BJ (cell line): ENCODE data around the gene AHI1. TPM values are rescaled to one million over a fixed set of nuclear protein-coding genes. Genes with fewer than 3 reads are reported as not detected.

Experiments used
- CTCF ChIA-PET: fragments of 350-600 bp; formaldehyde crosslinking; extraction: SDS; loops from one replicate; lab custom pipeline; 2021; ENCODE audit warnings: antibody characterized with exemption, inconsistent platforms; lab: Yijun Ruan, JAX
- POLR2A ChIA-PET: fragments of 300-600 bp; sonication (Branson Sonifier 250); formaldehyde crosslinking; extraction: SDS; loops from one replicate; lab custom pipeline; 2021; ENCODE audit warnings: antibody characterized with exemption; lab: Charles Lee
- DNase-seq: peaks from one replicate; pipeline ENCODE4 v3.0.0-alpha.2; 2011; ENCODE audit warnings: low read depth
- H3K27me3 ChIP-seq: 2 replicates; pipeline ENCODE4 v1.6.0; 2011; ENCODE audit warnings: low read length; ENCODE audit not compliant: control insufficient read depth, insufficient read depth
- H3K36me3 ChIP-seq: 2 replicates; pipeline ENCODE4 v1.5.1; 2011; ENCODE audit warnings: low read length; ENCODE audit not compliant: control insufficient read depth, insufficient read depth
- H3K4me3 ChIP-seq: 2 replicates; pipeline ENCODE4 v1.5.1; 2011; ENCODE audit warnings: low read depth, mild to moderate bottlenecking, control low read depth, low read length
- CTCF ChIP-seq: IDR thresholded peaks from 2 replicates; pipeline ENCODE4 v1.5.1; 2011; ENCODE audit warnings: low read depth, mild to moderate bottlenecking, control low read depth, inconsistent platforms, low read length, moderate library complexity; ENCODE audit not compliant: insufficient read depth
- polyA plus RNA-seq: library from polyadenylated mRNA; depleted of rRNA; stranded (reverse); fragments of >200 nt; gene quantifications from 2 replicates; pipeline ENCODE4 v1.2.3, GENCODE V29; 2011

Gene AHI1
- polyA plus RNA-seq, 1 experiment, result 7.9 TPM

- CTCF ChIA-PET, result interaction anchor here (1.0 to 1.4 kb wide), 2 partner anchors 14 to 207 kb away, joined by 3 to 4 read pairs; no protein-coding TSS in a partner anchor
- TF ChIP-seq CTCF, result no peak
- POLR2A ChIA-PET, result no interaction called here
Measured at GRCh38 chr6:135243871-135244796, 253.4 kb downstream of the AHI1 start.

GRCh38 chr6:135240711-135241110 is 256.8 kb downstream of the AHI1 start:
- no peak for TF ChIP-seq CTCF
- no peak for DNase-seq
- ChIA-PET CTCF (no interaction called here), POLR2A (no interaction called here)
- Histone ChIP-seq H3K4me3 (no peak overlapping the region), H3K27me3 (no peaks in the 10 kb centered on the region), H3K36me3 (no peaks in the 10 kb centered on the region)

More at GRCh38 chr6:135243871-135244796, 253.4 kb downstream of the AHI1 start:
- no peak for DNase-seq
- Histone ChIP-seq H3K4me3 (no peak overlapping the region), H3K36me3 (no peaks in the 10 kb centered on the region), H3K27me3 (no peaks in the 10 kb centered on the region)

- Histone ChIP-seq H3K36me3 (no peaks in the 10 kb centered on the region), H3K4me3 (no peak overlapping the region), H3K27me3 (0 out of 2 replicates have a peak, but pooled peaks cover 2% of the 10 kb centered on the region)
- ChIA-PET POLR2A (no interaction called here), CTCF (interaction anchor here (0.7 kb wide), 1 partner anchor 10 kb away, joined by 3 read pairs; no protein-coding TSS in a partner anchor)
- TF ChIP-seq CTCF, result no peak
- DNase-seq, result no peak
Measured at GRCh38 chr6:135236732-135237131, 260.8 kb downstream of the AHI1 start.

- Histone ChIP-seq H3K27me3 (0 out of 2 replicates have a peak, but pooled peaks cover 2% of the 10 kb centered on the region), H3K36me3 (no peaks in the 10 kb centered on the region), H3K4me3 (no peak overlapping the region)
- TF ChIP-seq CTCF, result no peak
- ChIA-PET POLR2A (no interaction called here), CTCF (interaction anchor here (0.7 kb wide), 1 partner anchor 9 kb away, joined by 3 read pairs; no protein-coding TSS in a partner anchor)
- no peak for DNase-seq
Measured at GRCh38 chr6:135236319-135236718, 261.2 kb downstream of the AHI1 start.

- ChIA-PET CTCF (no interaction called here), POLR2A (no interaction called here)
- Histone ChIP-seq H3K27me3 (0 out of 2 replicates have a peak, but pooled peaks cover 2% of the 10 kb centered on the region), H3K4me3 (no peak overlapping the region), H3K36me3 (no peaks in the 10 kb centered on the region)
- TF ChIP-seq CTCF, result no peak
- DNase-seq, result no peak
Measured at GRCh38 chr6:135235716-135236115, 261.8 kb downstream of the AHI1 start.
